ENCODE measurements around the gene AKT2. TPM values are rescaled to one million over a fixed set of nuclear protein-coding genes. Genes with fewer than 3 reads are reported as not detected.

Gene AKT2
- total RNA-seq, 1 experiment from 2014 or later = 182 TPM

DNA sequence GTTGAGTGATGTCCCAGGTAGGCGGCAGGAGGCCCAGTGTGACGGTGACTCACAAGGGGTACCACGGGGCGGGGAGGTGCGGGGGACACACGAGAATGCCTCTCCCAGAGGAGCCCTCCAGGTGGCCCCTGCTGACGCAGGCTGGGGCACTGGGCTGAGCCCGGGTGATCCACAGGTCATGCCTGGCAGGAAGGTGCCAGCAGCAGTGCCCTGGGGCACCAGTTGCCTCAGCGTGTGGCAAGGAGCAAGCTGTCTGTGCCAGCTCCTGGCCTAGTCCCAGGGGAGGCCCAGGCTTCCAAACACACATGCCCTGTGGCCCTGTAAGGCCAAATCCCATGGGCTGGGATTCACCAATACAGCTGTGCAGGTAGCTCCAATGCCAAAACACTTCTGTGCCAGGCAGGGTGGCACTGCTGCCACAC is 28.0 kb downstream of the AKT2 start:
- H3K4me3 Mint-ChIP-seq (ENCODE audit: low read depth, unreplicated experiment) = peak overlapping the region; percentile 22
- H3K27ac Mint-ChIP-seq (ENCODE audit: unreplicated experiment) = peak overlapping the region; percentile 69
- peaks cover 28% of the 10 kb centered on the region for H3K4me1 Mint-ChIP-seq (ENCODE audit: low read depth, unreplicated experiment)
- no peaks in the 10 kb centered on the region for H3K27me3 Mint-ChIP-seq (ENCODE audit: unreplicated experiment)
- peak; percentile 83 for DNase-seq
- CTCF ChIA-PET = interaction anchor here (0.8 kb wide), 1 partner anchor 40 kb away, joined by 4 read pairs; no protein-coding TSS in a partner anchor
- intact Hi-C loops (cut with micrococcal nuclease; ENCODE audit: unreplicated experiment) = no loop called here
- no TSS peak for BruUV-seq (replicated peaks)
- H3K36me3 Mint-ChIP-seq (ENCODE audit: insufficient read depth, unreplicated experiment) = peaks cover 36% of the 10 kb centered on the region
- TF ChIP-seq, protein P1, sequence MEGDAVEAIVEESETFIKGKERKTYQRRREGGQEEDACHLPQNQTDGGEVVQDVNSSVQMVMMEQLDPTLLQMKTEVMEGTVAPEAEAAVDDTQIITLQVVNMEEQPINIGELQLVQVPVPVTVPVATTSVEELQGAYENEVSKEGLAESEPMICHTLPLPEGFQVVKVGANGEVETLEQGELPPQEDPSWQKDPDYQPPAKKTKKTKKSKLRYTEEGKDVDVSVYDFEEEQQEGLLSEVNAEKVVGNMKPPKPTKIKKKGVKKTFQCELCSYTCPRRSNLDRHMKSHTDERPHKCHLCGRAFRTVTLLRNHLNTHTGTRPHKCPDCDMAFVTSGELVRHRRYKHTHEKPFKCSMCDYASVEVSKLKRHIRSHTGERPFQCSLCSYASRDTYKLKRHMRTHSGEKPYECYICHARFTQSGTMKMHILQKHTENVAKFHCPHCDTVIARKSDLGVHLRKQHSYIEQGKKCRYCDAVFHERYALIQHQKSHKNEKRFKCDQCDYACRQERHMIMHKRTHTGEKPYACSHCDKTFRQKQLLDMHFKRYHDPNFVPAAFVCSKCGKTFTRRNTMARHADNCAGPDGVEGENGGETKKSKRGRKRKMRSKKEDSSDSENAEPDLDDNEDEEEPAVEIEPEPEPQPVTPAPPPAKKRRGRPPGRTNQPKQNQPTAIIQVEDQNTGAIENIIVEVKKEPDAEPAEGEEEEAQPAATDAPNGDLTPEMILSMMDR (IDR thresholded peaks at IDR 0.05; ENCODE audit: unreplicated experiment) = no peak
- H3K9me3 Mint-ChIP-seq (ENCODE audit: low read depth, unreplicated experiment) = no peaks in the 10 kb centered on the region

DNA sequence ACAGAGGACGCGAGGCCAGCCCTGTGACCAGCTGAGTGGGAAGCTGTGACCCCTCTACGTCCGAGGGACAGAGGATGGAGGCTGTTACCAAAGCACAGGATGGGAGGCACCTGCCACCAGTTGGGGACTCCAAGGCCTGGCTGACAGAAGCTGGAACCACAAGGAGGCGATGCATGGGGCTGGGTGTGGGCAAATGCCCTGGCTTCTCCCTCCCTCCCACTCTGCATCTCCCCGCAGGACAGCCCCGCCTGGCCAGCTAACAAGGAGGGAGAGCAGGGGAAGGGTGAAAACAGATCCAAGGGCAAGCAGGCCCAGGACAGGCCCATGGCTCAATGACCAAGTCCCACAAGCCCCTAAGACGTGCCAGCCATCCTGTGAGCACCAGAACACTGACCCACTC is 28.6 kb downstream of the AKT2 start:
- TF ChIP-seq, protein P1 (IDR thresholded peaks at IDR 0.05; ENCODE audit: unreplicated experiment) = no peak
- Mint-ChIP-seq H3K27me3 (ENCODE audit: unreplicated experiment) (no peaks in the 10 kb centered on the region), H3K36me3 (ENCODE audit: insufficient read depth, unreplicated experiment) (peaks cover 31% of the 10 kb centered on the region), H3K9me3 (ENCODE audit: low read depth, unreplicated experiment) (no peaks in the 10 kb centered on the region), H3K4me1 (ENCODE audit: low read depth, unreplicated experiment) (peaks cover 28% of the 10 kb centered on the region), H3K4me3 (ENCODE audit: low read depth, unreplicated experiment) (peak overlapping the region; percentile 13), H3K27ac (ENCODE audit: unreplicated experiment) (peak overlapping the region; percentile 69)
- no peak for DNase-seq
- intact Hi-C loops (cut with micrococcal nuclease; ENCODE audit: unreplicated experiment) = no loop called here
- CTCF ChIA-PET = no interaction called here
- BruUV-seq (replicated peaks) = TSS peak; percentile 15

DNA sequence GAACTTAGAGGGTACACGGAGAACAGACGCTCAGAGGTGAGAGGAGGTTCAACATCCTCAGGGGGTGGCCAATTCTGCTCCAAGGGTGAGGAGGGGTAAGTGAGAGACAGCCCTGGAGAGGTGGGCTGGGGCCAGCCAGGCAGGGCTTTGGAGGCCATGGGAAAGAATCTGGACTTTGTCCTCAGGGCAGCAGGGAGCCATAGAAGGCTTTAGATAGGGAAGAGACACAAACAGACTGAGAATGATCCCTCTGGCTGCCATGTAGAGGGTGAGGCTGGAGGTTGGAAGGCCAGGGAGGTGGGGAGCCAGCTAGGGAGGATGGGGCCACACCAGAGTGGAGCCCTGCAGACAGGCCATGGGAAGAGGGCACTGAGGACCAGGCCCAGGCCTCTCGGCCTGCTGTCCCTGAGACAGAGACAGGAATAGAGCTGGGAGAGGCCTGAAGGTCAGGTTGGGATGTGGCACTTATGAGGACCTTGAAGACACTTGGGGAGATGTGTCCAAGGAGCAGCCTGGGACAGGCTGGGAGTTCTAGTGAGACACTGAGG is 29.5 kb downstream of the AKT2 start:
- TF ChIP-seq, protein P1 (IDR thresholded peaks at IDR 0.05; ENCODE audit: unreplicated experiment) = no peak
- Mint-ChIP-seq H3K4me3 (ENCODE audit: low read depth, unreplicated experiment) (peak overlapping the region; percentile 13), H3K9me3 (ENCODE audit: low read depth, unreplicated experiment) (no peaks in the 10 kb centered on the region), H3K27ac (ENCODE audit: unreplicated experiment) (peak overlapping the region; percentile 57), H3K27me3 (ENCODE audit: unreplicated experiment) (no peaks in the 10 kb centered on the region), H3K4me1 (ENCODE audit: low read depth, unreplicated experiment) (peaks cover 28% of the 10 kb centered on the region), H3K36me3 (ENCODE audit: insufficient read depth, unreplicated experiment) (peaks cover 29% of the 10 kb centered on the region)
- BruUV-seq (replicated peaks) = no TSS peak
- intact Hi-C loops (cut with micrococcal nuclease; ENCODE audit: unreplicated experiment) = no loop called here
- DNase-seq = no peak
- CTCF ChIA-PET = interaction anchor here (0.6 kb wide), 1 partner anchor 50 kb away, joined by 3 read pairs; no protein-coding TSS in a partner anchor

DNA sequence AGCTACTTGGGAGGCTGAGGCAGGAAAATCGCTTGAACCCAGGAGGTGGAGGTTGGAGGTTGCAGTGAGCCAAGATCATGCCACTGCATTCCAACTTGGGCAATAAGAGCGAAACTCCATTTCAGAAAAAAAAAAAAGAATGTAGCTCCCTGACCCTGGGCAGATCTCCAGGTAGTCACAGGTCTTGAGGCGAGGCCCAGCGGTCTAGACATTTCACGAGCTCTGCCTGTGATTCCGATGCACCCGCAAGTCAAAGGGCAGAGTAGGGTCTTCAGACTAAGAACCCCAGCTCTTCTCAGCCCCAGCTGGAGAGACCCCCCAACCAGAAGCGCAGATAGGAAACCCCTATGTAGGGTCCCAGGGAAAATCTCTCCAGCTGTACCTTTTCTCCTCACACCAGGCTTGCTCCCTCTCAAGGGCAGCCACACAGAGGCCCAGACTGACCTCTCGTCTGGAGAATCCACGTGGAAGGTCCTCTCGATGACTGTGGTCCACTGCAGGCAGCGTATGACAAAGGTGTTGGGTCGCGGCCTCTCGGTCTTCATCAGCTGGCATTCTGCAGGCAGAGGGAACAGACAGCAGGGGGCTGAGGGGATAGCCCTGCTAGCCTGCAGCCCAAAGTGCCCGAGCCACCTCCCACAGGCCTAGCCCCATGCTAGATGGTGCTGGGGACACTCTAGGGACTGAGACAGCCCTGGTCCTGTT is 30.3 kb downstream of the AKT2 start:
- no peak for DNase-seq
- TF ChIP-seq, protein P1 (IDR thresholded peaks at IDR 0.05; ENCODE audit: unreplicated experiment) = no peak
- Mint-ChIP-seq H3K27ac (ENCODE audit: unreplicated experiment) (peak overlapping the region; percentile 57), H3K27me3 (ENCODE audit: unreplicated experiment) (no peaks in the 10 kb centered on the region), H3K9me3 (ENCODE audit: low read depth, unreplicated experiment) (no peaks in the 10 kb centered on the region), H3K4me3 (ENCODE audit: low read depth, unreplicated experiment) (no peak overlapping the region), H3K4me1 (ENCODE audit: low read depth, unreplicated experiment) (peaks cover 28% of the 10 kb centered on the region), H3K36me3 (ENCODE audit: insufficient read depth, unreplicated experiment) (peaks cover 31% of the 10 kb centered on the region)
- BruUV-seq (replicated peaks) = no TSS peak
- CTCF ChIA-PET = interaction anchor here (0.6 kb wide), 1 partner anchor 51 kb away, joined by 3 read pairs; no protein-coding TSS in a partner anchor
- intact Hi-C loops (cut with micrococcal nuclease; ENCODE audit: unreplicated experiment) = no loop called here
